Stimulated activated CD8-positive, alpha-beta memory T cell treated with anti-CD3 and anti-CD28 coated beads, Interleukin-12 subunit alpha, Interleukin-12 subunit beta, amount 100 ng/mL, for 4 hours (primary cell): Measurements from ENCODE around the gene LRRC4B.

Source experiments
- DNase-seq: peaks from one replicate; pipeline ENCODE4 v3.0.0-alpha.2; 2020; ENCODE audit warnings: low read depth

Gene LRRC4B

DNA sequence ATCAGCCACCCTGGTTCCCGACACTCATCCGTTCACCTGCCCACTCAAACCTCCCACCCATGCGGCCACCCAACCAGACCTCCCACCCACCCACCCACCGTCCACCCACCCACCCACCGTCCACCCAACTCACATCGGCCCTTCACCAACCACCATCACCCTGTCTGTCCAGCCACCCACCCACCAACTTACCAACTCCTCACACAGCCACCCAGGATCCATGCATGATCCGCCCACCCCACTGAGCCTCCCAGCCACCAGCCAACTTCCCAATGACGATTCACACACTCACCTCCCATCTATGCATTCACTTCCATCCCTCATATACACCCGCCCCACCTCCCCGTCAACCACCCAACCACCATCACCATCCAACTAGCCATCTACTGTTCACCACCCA, 61.5 kb downstream of the LRRC4B start:
- DNase-seq, result no peak

DNA sequence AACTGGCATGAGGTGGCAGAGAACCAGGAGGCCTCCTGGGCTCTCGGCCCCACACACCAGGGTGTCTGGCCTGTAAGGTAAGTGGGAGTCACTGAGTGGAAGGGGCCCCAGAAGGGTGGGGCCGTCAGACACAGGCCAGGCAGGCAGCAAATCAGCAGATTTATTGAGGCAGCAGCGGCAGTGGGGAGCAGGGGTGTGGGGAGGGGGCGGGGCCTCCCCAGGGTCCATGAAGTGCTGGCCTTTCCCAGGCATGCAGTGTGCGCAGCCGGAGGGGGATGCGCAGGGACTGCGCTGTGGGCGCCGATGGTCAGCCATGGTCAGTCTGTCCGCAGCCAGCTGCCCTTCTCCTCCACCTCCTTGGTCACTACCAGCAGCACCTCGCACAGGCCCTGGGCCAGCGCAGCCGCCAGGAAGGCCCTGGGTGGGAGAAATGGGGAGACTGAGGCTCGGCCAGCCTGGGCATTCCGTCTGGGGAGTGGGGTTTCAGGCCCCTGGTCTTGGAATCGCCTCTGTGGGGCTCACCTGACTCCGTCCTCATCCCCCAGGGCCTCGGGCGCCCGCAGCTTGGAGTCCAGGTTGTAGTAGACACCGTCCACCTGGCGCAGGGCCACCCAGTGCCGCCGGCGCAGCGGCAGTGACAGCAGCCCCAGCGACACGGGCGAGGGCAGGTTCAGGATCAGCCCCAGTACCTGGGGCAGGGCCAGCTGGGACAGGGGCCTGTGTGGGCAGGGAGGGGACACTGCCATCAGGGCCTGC, 62.2 kb downstream of the LRRC4B start:
- DNase-seq, result no peak

DNA sequence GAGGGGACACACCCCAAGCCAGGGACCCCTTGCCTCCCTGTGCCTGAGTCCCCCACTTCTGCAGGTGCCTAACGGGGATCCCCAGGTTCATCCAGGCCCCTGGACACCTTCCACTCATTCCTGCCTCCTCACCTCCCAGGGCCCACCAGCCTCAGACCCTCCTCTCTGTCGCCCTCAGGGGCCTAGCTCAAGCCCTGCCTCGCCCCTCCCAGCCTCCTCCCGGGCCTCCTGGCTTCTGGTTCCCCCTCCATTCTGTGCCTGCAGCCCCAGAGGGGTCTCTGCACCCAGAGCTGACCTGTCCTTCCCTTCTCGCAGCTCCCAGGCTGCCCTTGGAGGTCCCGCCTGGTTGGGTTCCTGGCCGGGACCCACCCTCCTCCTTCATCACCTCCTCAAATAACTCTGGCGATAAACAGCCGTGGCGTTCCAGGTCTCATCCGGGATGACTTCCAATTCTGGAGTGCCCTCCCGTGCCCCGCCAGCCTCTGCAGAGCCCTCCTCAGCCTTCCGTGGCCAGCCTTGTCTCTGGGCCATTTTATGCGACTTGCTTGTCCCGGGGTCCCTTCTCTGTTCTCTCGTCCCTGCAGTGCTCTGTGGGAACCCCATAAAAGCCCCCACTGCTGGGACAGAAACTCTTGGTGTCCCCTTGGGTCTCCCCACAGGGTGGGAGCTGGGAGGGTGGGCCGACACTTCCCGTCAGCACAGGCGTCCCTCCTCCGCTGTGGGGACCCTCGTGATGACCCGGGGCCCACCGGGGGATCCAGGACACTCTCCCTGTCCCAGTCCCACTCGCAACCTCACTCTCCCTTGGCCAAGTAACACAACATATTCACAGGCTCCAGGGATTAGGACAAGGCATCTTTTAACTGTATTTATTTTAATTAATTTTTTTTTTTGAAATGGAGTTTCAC, 66.4 kb downstream of the LRRC4B start:
- no peak for DNase-seq

DNA sequence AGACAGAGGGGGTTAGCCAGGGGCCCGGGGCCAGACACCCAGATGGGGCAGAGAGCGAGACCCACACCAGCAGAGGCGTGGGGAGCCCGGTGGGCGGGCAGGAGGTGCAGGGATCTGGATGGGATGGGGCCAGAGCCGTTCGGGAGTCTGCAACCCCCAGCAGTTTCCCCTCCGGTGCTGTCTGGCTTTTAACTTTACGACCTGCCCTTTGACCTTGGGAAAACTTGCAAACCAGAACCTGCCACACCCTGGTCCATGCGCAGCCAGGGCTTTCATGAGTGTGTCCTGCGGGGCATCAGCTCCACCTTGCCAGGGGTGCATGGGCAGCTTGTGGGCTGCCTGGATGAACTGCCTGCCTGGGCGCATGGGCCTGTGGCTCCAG, 67.1 kb downstream of the LRRC4B start:
- no peak for DNase-seq

DNA sequence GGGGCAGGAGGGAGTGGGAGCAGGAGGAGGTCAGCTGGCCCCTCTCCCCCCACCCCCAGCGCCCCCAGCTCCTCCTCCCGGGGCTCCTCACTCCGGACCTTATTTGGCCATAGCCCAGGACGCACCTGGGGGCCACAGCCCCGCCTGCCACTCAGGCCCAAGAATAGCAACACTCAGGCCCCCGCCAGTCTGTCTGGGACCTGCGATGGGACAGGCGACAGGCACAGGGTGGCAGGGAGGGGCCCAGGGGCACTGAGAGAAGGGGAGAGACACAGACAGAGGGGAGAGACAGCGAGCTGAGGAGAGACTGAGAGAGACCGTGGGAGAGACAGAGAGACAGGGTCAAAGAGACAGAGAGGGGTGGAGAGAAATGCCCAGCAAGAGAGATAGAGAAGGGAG, 67.5 kb downstream of the LRRC4B start:
- no peak for DNase-seq

DNA sequence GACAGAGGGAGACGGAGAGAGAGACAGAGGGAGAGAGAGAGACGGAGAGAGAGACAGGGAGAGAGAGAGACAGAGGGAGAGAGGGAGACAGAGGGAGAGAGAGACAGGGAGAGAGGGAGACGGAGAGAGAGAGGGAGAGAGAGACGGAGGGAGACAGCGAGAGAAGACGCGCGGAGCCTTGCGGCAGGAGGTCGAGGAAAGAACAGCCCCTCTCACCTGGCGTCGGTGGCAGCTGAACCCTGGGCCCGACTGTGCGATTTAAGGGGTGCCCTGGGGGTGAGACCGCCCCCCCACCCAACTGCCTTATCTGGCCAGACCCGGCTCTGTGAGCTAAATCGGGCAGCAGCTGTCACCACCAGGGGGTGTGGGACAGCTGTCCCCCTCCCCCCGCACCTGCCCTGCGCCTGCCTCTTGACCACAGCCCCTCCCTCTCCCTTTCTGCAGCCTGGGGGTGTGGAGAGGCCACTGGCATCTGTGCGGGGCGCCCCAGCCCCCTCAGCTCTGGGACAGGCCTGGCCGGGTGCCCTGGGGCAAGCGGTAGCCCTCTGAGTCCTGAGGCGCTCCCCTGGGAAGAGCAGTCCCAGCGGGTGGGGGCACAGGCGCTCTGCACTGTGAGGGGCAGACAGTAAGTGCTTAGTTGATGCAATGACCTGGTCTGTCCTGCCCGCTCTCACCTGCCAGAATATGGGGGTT, 68.0 kb downstream of the LRRC4B start:
- no peak for DNase-seq

DNA sequence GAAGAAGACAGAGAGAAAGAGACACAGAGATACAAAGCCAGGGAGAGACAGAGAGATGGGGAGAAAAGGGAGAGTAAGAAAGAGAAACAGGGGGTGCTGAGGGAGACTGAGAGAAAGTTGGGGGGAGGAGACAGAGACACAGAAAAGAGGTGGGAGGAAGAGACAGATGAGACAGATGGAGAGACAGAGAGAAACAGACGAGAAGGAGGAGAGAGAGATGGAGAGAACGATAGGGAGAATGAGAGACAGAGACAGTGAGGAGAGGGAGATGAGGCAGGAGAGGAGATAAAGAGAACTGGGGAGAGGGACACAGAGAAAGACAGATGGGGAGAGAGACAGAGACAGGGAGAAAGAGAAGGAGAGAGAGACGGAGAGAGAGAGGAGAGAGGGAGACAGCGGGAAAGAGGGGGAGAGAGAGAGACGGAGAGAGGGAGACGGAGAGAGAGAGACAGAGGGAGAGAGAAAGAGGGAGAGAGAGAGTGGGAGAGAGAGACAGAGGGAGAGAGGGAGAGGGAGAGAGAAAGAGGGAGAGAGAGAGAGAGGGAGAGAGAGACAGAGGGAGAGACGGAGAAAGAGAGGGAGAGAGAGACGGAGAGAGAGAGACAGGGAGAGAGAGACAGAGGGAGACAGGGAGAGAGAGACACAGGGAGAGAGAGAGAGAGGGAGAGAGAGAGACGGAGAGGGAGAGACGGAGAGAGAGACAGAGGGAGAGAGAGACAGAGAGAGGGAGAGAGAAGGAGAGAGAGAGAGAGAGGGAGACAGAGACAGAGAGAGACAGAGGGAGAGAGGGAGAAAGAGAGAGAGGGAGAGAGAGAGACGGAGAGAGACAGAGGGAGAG, 69.8 kb downstream of the LRRC4B start:
- DNase-seq, result no peak

DNA sequence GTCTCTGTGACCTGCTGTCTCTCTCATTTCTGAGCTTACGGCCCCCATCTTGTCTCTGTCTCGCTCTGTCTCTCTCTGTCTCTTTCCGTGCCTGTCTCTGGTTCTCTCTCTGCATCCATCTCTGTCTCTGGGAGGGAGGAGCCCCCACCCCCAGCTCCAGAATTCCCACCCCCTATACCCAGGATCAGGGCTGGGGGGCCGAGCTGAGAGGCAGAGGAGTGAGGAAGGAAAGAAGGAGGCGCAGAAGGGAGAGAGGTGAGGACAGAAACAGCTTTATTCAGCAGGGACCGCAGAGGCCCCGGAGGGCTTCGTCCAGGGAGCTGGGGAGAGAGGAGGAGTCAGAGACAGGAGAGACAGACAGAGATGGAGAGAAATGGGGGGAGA, 71.2 kb downstream of the LRRC4B start:
- no peak for DNase-seq

DNA sequence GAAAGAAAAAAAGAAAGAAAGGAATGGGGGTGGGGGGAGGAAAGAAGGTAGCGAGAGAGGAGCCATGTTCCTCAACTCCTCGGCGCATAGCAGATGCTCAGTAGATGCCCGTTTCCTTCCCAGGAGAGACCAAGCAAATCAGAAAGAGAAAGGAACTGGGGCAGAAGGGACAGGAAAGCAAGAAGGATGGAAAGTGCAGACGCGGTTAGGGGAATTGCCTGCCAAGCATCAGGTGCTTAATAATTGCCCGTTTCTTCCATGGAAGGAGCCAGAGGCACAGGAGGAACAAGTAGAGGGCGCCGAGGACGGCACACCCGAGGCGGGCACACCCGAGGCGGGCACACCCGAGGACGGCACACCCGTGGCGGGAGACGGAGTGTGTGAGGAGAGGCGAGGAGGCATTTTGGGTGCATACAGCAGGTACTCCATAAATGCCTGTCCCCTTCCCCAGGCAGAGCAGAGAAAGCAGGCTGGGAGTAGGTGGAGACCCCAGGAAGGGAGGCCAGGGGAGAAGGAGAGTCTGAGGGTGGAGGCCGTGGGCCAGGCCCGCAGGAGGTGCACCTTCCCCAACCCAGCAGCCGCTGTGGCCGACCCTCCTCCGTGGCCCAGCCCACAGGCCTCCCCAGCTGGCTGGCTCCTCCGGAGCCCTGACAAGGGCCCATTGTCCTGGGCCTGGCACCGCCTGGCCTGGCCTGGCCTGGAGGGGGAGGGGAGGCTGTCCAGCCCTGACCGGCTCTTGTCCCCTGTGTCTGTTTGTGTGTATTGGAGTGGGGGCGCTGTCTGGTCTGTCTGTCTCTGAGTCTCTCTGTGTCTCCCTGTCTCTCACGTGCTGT, 71.8 kb downstream of the LRRC4B start:
- DNase-seq, result no peak

DNA sequence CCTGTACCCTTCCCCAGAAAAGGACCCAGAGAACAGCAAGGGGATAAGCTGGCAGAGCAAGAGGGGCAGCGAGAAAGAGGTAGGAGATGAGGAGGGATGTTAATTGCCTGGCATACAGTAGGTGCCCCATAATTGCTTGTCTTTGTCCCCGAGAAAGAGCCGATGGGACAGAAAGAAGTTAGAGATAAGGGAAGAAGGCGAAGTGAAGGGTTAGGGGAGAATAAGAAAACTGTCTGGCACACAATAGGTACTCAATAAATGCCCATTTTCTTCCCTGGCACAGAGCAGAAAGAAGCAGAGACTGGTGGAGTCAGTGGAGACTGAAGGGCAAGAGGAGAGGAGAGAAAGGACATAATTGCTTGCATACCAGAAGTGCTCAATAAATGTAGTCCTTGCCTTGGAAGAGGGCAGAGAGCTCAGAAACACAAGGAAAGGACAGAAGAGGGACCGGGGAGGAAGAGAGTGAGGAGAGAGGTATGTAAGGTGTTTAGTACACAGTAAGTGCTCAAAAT, 73.2 kb downstream of the LRRC4B start:
- DNase-seq, result no peak

DNA sequence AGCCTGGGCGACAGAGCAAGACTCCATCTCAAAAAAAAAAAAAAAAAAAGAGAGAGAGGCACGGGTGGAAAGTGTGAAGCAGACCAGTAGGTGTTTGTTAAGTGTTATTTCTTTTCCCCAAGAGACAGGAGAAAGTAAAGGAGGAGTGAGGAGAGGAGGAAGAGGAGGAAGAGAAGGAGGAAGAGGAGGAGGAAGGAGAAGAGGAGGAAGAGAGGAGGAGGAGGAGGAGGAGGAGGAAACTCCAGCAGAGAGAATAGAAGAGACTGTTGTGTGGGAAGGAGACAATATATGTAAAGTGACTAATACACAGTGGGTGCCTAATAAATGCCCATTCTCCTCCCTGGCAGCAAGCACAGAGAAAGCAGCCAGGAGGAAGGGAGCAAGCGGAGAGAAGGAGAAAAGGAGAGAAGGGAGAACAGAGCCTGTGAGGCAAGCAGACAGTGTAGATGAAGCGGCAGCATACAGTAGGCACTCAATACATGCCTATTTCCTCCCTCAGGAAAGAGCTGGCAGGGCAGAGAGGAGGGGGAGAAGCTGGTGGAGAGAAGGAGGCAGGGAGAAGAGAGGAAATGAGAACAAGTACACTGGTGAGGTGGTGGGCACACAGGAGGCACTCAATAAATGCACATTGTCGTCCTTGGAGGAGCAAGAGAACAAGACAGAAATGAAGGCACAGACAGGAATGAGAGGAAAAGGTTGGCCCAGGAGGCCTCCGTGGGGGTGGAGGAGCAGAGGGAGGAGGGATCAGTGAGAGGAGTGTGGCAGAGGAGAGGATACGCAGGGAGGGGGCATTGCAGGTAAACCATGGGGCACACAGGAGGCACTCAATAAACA, 73.8 kb downstream of the LRRC4B start:
- DNase-seq, result no peak

DNA sequence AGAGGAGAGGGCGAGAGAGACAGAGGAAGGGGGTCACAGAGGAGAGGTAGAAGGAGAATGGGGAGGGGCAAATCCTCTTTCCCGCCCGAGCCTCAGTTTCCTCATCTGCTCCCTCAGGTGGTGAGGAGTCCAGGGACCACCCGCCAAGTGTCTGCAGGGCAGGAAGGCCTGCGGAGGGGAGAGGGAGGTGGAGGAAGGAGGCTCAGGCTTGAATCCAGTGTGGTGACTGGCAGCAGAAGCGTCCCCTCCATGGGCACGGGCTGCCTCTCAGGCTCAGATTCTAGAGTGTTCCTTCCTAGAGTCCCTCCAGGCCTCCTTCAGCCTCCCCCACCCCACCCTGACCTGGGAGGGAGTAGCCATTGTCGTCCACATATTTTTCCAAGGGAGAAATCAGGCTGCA, 75.1 kb downstream of the LRRC4B start:
- no peak for DNase-seq

DNA sequence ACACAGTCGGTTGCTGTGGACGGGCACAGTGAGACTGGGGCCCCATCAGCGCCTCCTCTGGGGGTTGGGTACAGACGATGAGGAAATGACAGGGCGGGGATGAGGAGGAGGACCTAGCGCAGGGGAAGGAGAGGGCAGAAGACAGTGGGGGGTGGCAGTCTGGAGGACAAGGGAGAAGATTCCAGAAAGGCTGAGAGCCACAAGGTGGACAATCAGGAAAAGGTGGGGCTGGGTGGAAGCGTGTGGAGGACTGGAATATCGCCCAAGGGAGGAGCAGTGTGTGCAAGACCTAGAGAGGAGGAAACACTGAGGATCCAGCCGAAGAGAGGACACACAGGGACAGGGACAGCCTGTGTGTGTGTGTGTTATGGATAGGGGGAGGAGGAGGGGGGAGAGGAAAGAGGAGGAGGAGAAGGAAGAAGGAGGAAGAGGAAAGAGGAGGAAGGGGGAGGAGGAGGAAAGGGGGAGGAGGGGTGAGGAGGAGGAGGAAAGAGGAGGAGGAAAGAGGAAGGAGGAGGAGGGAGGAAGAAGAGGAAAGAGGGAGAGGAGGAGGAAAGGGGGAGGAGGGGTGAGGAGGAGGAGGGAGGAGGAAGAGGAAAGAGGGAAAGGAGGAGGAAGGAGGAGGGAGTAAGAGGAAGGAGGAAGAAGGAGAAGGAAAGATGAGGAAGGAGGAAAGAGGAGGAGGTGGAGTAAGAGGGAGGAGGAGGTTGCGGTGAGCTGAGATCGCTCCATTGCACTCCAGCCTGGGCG, 75.8 kb downstream of the LRRC4B start:
- no peak for DNase-seq

DNA sequence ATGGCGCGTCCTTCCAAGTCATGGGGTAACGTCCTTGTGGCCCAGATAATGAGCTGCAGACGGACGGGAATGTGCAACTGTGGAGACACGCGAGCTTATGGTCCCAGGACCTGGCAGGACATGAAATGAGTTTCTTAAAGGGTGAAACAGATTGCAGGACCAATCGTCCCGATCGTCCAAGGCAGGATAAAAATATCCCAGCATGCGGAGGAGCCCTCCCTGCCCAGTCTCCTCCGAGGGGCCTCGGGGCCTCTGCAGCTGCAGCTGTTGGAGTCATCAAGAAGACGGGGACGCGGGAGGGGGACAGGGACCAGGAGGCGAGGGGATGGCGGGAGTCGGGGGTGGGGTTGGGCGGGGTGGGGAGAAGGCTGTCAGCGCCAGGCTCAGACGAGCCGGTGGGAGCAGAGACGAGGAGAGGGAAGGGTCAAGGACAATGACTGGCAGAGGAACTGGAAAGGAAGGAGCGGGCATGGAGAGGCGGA, 77.2 kb downstream of the LRRC4B start:
- DNase-seq, result no peak

DNA sequence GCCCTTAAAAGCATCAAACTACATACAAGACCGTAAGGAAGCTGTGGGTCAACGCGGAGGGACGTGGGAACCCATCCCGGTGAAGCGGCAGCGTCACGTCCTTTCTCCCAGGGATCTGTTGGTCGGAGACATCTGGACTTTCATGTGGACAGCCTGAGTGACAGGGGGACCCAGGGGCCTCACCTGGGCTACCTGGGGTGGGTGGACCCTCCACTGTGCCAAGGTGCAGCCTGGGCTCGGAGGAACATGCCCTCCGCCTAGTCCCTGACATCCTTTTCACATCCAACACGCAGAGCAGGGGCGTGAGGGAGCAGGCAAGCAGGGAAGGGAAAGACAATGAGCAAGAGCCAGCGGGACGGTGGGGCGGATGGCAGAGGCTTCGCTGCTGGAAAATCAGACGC, 77.8 kb downstream of the LRRC4B start:
- DNase-seq, result no peak

DNA sequence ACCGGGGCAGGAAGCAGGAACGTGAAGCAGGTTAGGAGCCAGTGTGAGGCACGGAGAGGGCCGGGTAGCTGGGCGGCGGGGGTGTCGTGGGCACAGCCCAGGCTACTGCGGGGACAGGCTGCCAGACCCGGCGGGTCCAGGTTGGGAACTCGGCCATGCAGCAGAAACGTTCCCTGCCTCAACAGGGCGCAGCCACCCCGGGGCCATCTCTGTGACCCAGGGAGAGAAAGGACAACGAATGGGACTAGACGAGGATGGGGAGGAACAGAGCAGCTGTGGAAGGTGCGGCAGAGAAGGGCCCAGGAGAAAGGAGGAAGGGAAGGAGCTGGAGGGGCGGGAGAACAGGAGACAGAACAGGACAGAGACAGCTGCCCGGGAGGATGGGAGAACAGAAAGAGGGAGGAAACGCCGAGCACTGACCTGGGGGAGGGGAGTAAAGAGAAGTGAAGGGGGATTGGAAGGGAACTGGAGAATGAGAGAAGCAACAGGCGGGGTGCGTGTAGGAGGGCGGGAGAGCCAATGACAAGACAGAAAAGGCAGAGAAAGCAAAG, 78.7 kb downstream of the LRRC4B start:
- no peak for DNase-seq

DNA sequence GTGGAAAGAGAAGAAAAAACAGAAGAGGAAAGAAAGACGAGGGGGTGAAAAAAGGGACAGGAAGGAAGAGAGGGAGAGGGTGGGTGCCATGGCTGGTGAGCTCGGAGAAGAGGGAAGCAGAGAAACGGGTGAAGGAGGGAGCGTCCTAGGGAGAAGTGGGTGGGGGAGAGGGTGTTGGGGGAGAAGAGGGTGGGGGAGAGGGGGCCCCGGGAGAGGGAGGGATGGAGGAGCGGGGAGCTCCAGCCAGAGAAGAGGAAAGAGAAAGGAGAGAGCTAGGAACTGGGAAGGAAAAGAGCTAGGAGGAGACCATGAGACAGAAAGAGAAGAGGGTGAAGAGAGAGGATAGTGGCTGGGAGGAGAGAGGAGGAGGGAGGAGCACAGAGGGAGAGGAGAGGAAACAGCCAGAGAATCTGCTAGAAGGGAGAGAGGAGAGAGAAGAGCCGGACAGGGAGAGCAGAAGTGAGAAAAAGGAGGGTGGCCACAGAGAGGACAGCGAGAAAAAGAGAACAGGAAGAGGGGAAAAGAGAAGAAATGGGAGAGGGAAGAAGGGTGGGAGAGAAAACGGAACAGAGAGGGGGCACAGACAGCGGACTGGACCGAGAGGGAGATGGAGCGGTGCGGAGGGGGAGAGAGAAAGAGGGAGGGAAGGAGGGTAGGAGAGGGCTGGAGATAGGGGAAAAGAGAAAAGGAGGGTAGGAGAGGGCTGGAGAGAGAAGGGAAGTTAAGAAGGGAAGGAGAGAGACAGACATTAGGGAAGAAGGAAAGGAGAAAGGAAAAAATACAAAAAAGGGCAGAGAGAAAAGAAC, 79.6 kb downstream of the LRRC4B start:
- DNase-seq, result no peak
